HCT116 (cell line): Measurements from ENCODE around the gene BCL11B. TPM values are rescaled to one million over a fixed set of nuclear protein-coding genes. Genes with fewer than 3 reads are reported as not detected.

Experiments
- ATAC-seq: fragments of 200-7000 bp; cut with Tn5 transposase; 2 replicates; pipeline ENCODE4 v1.9.1; 2020; ENCODE audit warnings: mild to moderate bottlenecking, moderate library complexity
- BruUV-seq: library from RNA; stranded (reverse); fragments of 400-500 nt; replicated peaks from 2 replicates; lab custom pipeline; 2021; lab: Mats Ljungman, UMichigan
- CTCF ChIA-PET: fragments of 300-600 bp; sonication (Branson Sonifier 250); formaldehyde crosslinking; loops from one replicate; lab custom pipeline; 2021; ENCODE audit warnings: antibody characterized with exemption; lab: Charles Lee
- POLR2A ChIA-PET: fragments of 300-600, 350-600 bp; sonication (Branson Sonifier 250); formaldehyde crosslinking; loops from one replicate; lab custom pipeline; 2021; ENCODE audit warnings: antibody characterized with exemption; lab: Charles Lee
- RAD21 ChIA-PET, 2 experiments: fragments of 300-600 bp; sonication (Branson Sonifier 250); formaldehyde crosslinking; loops; one replicate each; lab custom pipeline; 2023; ENCODE audit warnings: low total read pairs in 2 of 2; ENCODE audit not compliant: uncharacterized antibody in 2 of 2, unreplicated experiment in 2 of 2, low non-redundant PET in 1 of 2; lab: Charles Lee
- DNase-seq: peaks from one replicate; pipeline ENCODE4 v3.0.0-alpha.2; 2010; ENCODE audit warnings: low read depth, low spot score
- H2AFZ ChIP-seq: fragments of 200-600 bp; shearing (Covaris generic), sonication (generic); 2 replicates; pipeline ENCODE4 v1.6.1; 2017; ENCODE audit warnings: low read depth, mixed run types, mixed read lengths, antibody characterized with exemption, low read length; ENCODE audit not compliant: poor library complexity, severe bottlenecking
- H3K27ac ChIP-seq: 2 replicates; pipeline ENCODE4 v1.5.1; 2012; ENCODE audit warnings: low read depth, low read length
- H3K27me3 ChIP-seq: fragments of 200-600 bp; sonication (generic); 2 replicates; pipeline ENCODE4 v1.6.1; 2016; ENCODE audit warnings: mixed run types, low read length, mixed read lengths; ENCODE audit not compliant: insufficient read depth
- H3K36me3 ChIP-seq, 2 experiments: fragments of 200-500 bp in 1 of 2; fragments of 200-600 bp in 1 of 2; sonication (Bioruptor generic) in 1 of 2; sonication (generic) in 1 of 2; 2 replicates each; pipeline versions ENCODE4 v1.5.1 to v1.6.1; 2014 to 2016; ENCODE audit warnings: low read length in 2 of 2, inconsistent platforms in 1 of 2, mixed read lengths in 1 of 2, mixed run types in 1 of 2; ENCODE audit not compliant: insufficient read depth in 2 of 2, control insufficient read depth in 1 of 2
- H3K4me1 ChIP-seq, 2 experiments: fragments of 200-600 bp in 1 of 2; sonication (generic) in 1 of 2; 2 replicates each; pipeline versions ENCODE4 v1.5.1 to v1.6.1; 2012 to 2017; ENCODE audit warnings: low read length in 2 of 2, inconsistent platforms in 1 of 2, mild to moderate bottlenecking in 1 of 2, mixed read lengths in 1 of 2, mixed run types in 1 of 2, moderate library complexity in 1 of 2; ENCODE audit not compliant: insufficient read depth in 2 of 2, control insufficient read depth in 1 of 2
- H3K4me2 ChIP-seq: fragments of 200-600 bp; sonication (generic); 2 replicates; pipeline ENCODE4 v1.6.1; 2017; ENCODE audit warnings: mixed run types, low read length, mixed read lengths
- H3K4me3 ChIP-seq, 2 experiments: fragments of 200-600 bp in 1 of 2; sonication (generic) in 1 of 2; replicated peaks in 1 of 2; 2 replicates each; pipeline ENCODE4 v1.5.1; 2011 to 2016; ENCODE audit warnings: low read length in 2 of 2, control low read depth in 1 of 2, low read depth in 1 of 2, mild to moderate bottlenecking in 1 of 2, mixed read lengths in 1 of 2, mixed run types in 1 of 2
- H3K79me2 ChIP-seq: fragments of 200-600 bp; sonication (generic); 2 replicates; pipeline ENCODE4 v1.6.1; 2017; ENCODE audit warnings: mild to moderate bottlenecking, mixed run types, low read length, moderate library complexity, mixed read lengths; ENCODE audit not compliant: insufficient read depth
- H3K9ac ChIP-seq: fragments of 200-600 bp; sonication (generic); 2 replicates; pipeline ENCODE4 v1.6.1; 2016; ENCODE audit warnings: low read length, mixed read lengths
- H3K9me2 ChIP-seq: fragments of 200-600 bp; sonication (generic), shearing (Covaris generic); 2 replicates; pipeline ENCODE4 v1.6.1; 2017; ENCODE audit warnings: mixed run types, mild to moderate bottlenecking, moderate library complexity; ENCODE audit not compliant: insufficient read depth
- H3K9me3 ChIP-seq, 2 experiments: fragments of 200-500 bp in 1 of 2; fragments of 200-600 bp in 1 of 2; sonication (Bioruptor generic) in 1 of 2; sonication (generic) in 1 of 2; 2 replicates each; pipeline ENCODE4 v1.6.1; 2014 to 2017; ENCODE audit warnings: low read length in 2 of 2, mixed read lengths in 2 of 2, inconsistent platforms in 1 of 2, low read depth in 1 of 2, mild to moderate bottlenecking in 1 of 2, mixed run types in 1 of 2, moderate library complexity in 1 of 2; ENCODE audit not compliant: control insufficient read depth in 1 of 2, insufficient read depth in 1 of 2
- H4K20me1 ChIP-seq: fragments of 200-600 bp; sonication (generic), shearing (Covaris generic); 2 replicates; pipeline ENCODE4 v1.6.1; 2017; ENCODE audit warnings: mixed run types, mild to moderate bottlenecking, moderate library complexity; ENCODE audit not compliant: insufficient read depth
- ATF3 ChIP-seq: IDR thresholded peaks from 2 replicates; pipeline ENCODE4 v1.6.1; 2012
- CBX3 ChIP-seq: IDR thresholded peaks from 2 replicates; pipeline ENCODE4 v1.6.1; 2012; ENCODE audit warnings: low read depth
- CEBPB ChIP-seq: IDR thresholded peaks from 2 replicates; pipeline ENCODE4 v1.6.1; 2012; ENCODE audit warnings: low read depth
- EGR1 ChIP-seq: IDR thresholded peaks from 2 replicates; pipeline ENCODE4 v1.6.1; 2012; ENCODE audit warnings: low read depth
- ELF1 ChIP-seq: IDR thresholded peaks from 2 replicates; pipeline ENCODE4 v1.6.1; 2012; ENCODE audit warnings: low read depth, borderline replicate concordance
- EZH2 ChIP-seq: fragments of 200-600 bp; sonication (generic); IDR thresholded peaks from 2 replicates; pipeline ENCODE4 v1.6.1; 2017; ENCODE audit warnings: antibody characterized with exemption, mixed run types
- EZH2phosphoT487 ChIP-seq: fragments of 200-600 bp; IDR thresholded peaks from 2 replicates; pipeline ENCODE4 v1.6.1; 2018; ENCODE audit warnings: antibody characterized with exemption, borderline replicate concordance
- FOSL1 ChIP-seq: IDR thresholded peaks from 2 replicates; pipeline ENCODE4 v1.6.1; 2012; ENCODE audit warnings: low read depth
- MAX ChIP-seq: IDR thresholded peaks from 2 replicates; pipeline ENCODE4 v1.6.1; 2012
- POLR2A ChIP-seq: IDR thresholded peaks from 2 replicates; pipeline ENCODE4 v1.7.0; 2011; ENCODE audit warnings: borderline replicate concordance; ENCODE audit not compliant: insufficient read depth, insufficient read length; ENCODE audit errors: extremely low read depth
- POLR2AphosphoS5 ChIP-seq: IDR thresholded peaks from 2 replicates; pipeline ENCODE4 v1.6.1; 2011; ENCODE audit warnings: mild to moderate bottlenecking, low read depth, low read length, moderate library complexity
- RAD21 ChIP-seq: IDR thresholded peaks from 2 replicates; pipeline ENCODE4 v1.6.1; 2012; ENCODE audit warnings: low read depth, mild to moderate bottlenecking
- SIN3A ChIP-seq: IDR thresholded peaks from 2 replicates; pipeline ENCODE4 v1.6.1; 2012; ENCODE audit warnings: low read depth
- TCF7L2 ChIP-seq: IDR thresholded peaks from 2 replicates; pipeline ENCODE4 v1.7.0; 2011; ENCODE audit warnings: borderline replicate concordance, inconsistent platforms; ENCODE audit not compliant: insufficient read depth, insufficient read length; ENCODE audit errors: extremely low read depth
- ZBTB33 ChIP-seq: IDR thresholded peaks from 2 replicates; pipeline ENCODE4 v1.6.1; 2011; ENCODE audit warnings: mild to moderate bottlenecking, low read length, moderate library complexity; ENCODE audit not compliant: insufficient replicate concordance; ENCODE audit errors: extremely low read depth
- ZNF274 ChIP-seq: fragments of 200-500 bp; sonication (Bioruptor generic); IDR thresholded peaks from 2 replicates; pipeline ENCODE4 v1.6.1; 2014; ENCODE audit warnings: mild to moderate bottlenecking, low read depth, low read length, inconsistent platforms
- intact Hi-C: fragments of 100-400 bp; cut with micrococcal nuclease; formaldehyde crosslinking; loops from 2 replicates; pipeline ENCODE4 v1.10.0; 2022
- total RNA-seq: library from RNA; stranded (reverse); gene quantifications from one replicate; pipeline ENCODE4 v1.2.1, GENCODE V29; 2021; ENCODE audit not compliant: unreplicated experiment

Gene BCL11B
- total RNA-seq, 1 experiment from 2014 or later: 1.1 TPM

DNA sequence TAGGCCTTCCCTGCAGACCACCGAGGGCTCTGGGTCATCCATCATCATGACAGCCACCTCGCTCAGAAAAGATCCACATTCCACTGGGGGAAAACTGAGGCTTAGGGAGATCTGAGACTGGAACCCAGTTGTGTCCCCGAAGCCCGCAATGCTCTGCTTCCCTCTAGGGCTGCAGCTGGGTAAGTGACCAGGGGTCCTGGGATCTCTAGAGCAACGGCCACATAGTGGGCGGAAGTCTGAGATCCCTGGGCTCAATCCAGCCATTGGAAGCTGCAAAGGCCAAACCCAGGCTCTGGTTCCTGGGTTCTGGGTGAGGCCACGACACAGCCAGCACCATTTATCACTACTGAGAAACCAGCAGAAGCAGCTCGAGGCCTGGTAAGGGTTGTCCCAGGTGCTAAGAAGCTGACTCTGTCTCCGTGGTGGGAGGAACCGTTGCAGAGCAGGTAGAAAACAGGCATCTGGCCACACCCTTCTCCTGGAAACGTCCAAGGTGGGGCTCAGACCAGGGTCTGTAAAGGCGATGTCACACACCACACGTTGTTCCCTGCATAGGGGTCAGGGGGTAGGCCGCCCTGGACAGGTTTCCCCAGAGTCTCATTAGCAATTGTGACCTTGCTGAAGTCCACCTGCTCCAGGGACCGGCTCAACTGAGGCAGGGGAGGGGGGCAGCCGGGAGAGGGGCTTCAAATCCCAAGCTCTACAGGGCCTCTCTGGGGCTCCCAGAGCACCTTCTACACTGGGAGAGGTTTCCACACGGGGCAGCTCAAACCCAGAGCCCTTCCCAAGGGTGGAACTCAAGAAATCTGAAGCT lies 38.6 kb downstream of the BCL11B start (continued):
- TF ChIP-seq POLR2A: no peak
- TF ChIP-seq ZNF274: no peak
- TF ChIP-seq, all 23 proteins: peak for 0

DNA sequence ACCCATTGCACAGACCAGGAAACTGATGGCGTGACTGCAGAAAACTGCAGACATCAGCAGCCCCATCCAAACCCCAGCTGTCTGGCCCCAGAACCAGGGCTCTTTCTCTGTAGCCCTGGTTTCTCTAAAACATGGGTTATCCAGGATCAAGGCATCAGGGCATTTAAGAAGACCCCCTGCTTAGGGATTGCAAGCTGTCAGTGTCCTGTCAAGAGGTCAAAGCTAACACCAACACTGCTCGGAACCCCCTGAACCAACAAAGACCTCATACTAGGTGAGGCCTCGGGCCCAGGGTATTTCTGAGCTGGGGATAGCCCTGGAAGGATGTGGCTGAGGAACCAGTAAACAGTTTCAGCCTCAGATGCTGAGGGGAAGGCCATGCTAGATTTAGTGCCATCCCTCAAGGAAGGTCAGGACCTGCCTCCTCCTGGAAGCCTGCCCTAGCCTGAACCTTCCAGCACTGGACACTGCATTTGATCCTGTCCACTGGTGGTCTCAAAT lies 39.2 kb downstream of the BCL11B start:
- H3K9ac ChIP-seq: no peak overlapping the region
- ATAC-seq: no peak
- no peak overlapping the region for H3K27ac ChIP-seq
- H3K4me1 ChIP-seq: peaks cover 22 to 56% of the 10 kb centered on the region in 2 experiments; a peak in 3 of 4 replicates
- no TSS peak for BruUV-seq
- TF ChIP-seq SIN3A: no peak
- no peak for TF ChIP-seq RAD21
- no peak for TF ChIP-seq POLR2A
- no peak for TF ChIP-seq CEBPB
- no peak for TF ChIP-seq FOSL1
- TF ChIP-seq MAX: no peak
- TF ChIP-seq EGR1: no peak
- no peak for TF ChIP-seq CBX3
- TF ChIP-seq ATF3: no peak
- no peak for TF ChIP-seq ZBTB33
- no peak for TF ChIP-seq EZH2
- TF ChIP-seq POLR2AphosphoS5: no peak
- TF ChIP-seq ELF1: no peak
- no peak for TF ChIP-seq TCF7L2
- TF ChIP-seq EZH2phosphoT487: no peak
- TF ChIP-seq, all 23 proteins: peak for 0
- no peak overlapping the region for H3K4me3 ChIP-seq
- no peak overlapping the region for H3K4me2 ChIP-seq
- intact Hi-C loops: no loop called here
- no peaks in the 10 kb centered on the region for H3K27me3 ChIP-seq
- H4K20me1 ChIP-seq: no peaks in the 10 kb centered on the region
- H3K36me3 ChIP-seq: no peaks in the 10 kb centered on the region
- H3K9me3 ChIP-seq: no peaks in the 10 kb centered on the region
- ChIA-PET CTCF (no interaction called here), RAD21 (no interaction called here), POLR2A (no interaction called here)
- no peaks in the 10 kb centered on the region for H3K79me2 ChIP-seq
- H2AFZ ChIP-seq: no peak overlapping the region
- H3K9me2 ChIP-seq: no peaks in the 10 kb centered on the region
- DNase-seq: no peak
